ENCODE data around the gene AIPL1. TPM values are rescaled to one million over a fixed set of nuclear protein-coding genes. Genes with fewer than 3 reads are reported as not detected.

AIPL1 gene
- total and polyA plus RNA-seq, 2 experiments from 2014 or later: 0.17 to 0.24 TPM

DNA sequence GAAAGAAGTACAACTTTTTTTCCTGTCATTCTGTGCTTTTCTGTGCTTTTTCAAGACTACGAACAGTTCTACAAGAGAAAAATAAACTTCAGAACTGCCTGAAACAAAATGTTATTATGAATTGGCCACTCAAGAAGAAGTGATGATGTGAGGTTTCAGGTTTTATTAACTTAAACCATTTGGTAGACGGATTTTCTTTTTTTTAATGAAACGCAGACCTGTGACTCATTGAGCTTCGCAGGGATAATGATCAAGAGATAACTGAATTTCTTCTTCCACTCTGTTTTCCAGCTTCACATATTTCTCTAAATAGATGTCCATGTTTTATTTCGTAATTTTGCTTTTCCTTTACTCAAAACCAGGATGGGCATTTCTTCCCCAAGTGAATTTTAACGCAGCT, 32.7 kb downstream of the AIPL1 start (continued):
- TF ChIP-seq, protein P1, sequence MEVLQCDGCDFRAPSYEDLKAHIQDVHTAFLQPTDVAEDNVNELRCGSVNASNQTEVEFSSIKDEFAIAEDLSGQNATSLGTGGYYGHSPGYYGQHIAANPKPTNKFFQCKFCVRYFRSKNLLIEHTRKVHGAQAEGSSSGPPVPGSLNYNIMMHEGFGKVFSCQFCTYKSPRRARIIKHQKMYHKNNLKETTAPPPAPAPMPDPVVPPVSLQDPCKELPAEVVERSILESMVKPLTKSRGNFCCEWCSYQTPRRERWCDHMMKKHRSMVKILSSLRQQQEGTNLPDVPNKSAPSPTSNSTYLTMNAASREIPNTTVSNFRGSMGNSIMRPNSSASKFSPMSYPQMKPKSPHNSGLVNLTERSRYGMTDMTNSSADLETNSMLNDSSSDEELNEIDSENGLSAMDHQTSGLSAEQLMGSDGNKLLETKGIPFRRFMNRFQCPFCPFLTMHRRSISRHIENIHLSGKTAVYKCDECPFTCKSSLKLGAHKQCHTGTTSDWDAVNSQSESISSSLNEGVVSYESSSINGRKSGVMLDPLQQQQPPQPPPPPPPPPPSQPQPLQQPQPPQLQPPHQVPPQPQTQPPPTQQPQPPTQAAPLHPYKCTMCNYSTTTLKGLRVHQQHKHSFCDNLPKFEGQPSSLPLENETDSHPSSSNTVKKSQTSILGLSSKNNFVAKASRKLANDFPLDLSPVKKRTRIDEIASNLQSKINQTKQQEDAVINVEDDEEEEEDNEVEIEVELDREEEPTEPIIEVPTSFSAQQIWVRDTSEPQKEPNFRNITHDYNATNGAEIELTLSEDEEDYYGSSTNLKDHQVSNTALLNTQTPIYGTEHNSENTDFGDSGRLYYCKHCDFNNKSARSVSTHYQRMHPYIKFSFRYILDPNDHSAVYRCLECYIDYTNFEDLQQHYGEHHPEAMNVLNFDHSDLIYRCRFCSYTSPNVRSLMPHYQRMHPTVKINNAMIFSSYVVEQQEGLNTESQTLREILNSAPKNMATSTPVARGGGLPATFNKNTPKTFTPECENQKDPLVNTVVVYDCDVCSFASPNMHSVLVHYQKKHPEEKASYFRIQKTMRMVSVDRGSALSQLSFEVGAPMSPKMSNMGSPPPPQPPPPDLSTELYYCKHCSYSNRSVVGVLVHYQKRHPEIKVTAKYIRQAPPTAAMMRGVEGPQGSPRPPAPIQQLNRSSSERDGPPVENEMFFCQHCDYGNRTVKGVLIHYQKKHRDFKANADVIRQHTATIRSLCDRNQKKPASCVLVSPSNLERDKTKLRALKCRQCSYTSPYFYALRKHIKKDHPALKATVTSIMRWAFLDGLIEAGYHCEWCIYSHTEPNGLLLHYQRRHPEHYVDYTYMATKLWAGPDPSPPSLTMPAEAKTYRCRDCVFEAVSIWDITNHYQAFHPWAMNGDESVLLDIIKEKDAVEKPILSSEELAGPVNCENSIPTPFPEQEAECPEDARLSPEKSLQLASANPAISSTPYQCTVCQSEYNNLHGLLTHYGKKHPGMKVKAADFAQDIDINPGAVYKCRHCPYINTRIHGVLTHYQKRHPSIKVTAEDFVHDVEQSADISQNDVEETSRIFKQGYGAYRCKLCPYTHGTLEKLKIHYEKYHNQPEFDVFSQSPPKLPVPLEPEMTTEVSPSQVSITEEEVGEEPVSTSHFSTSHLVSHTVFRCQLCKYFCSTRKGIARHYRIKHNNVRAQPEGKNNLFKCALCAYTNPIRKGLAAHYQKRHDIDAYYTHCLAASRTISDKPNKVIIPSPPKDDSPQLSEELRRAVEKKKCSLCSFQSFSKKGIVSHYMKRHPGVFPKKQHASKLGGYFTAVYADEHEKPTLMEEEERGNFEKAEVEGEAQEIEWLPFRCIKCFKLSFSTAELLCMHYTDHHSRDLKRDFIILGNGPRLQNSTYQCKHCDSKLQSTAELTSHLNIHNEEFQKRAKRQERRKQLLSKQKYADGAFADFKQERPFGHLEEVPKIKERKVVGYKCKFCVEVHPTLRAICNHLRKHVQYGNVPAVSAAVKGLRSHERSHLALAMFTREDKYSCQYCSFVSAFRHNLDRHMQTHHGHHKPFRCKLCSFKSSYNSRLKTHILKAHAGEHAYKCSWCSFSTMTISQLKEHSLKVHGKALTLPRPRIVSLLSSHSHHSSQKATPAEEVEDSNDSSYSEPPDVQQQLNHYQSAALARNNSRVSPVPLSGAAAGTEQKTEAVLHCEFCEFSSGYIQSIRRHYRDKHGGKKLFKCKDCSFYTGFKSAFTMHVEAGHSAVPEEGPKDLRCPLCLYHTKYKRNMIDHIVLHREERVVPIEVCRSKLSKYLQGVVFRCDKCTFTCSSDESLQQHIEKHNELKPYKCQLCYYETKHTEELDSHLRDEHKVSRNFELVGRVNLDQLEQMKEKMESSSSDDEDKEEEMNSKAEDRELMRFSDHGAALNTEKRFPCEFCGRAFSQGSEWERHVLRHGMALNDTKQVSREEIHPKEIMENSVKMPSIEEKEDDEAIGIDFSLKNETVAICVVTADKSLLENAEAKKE (CRISPR knock-in tag; IDR thresholded peaks at IDR 0.05): no peak
- TF ChIP-seq, protein P2, sequence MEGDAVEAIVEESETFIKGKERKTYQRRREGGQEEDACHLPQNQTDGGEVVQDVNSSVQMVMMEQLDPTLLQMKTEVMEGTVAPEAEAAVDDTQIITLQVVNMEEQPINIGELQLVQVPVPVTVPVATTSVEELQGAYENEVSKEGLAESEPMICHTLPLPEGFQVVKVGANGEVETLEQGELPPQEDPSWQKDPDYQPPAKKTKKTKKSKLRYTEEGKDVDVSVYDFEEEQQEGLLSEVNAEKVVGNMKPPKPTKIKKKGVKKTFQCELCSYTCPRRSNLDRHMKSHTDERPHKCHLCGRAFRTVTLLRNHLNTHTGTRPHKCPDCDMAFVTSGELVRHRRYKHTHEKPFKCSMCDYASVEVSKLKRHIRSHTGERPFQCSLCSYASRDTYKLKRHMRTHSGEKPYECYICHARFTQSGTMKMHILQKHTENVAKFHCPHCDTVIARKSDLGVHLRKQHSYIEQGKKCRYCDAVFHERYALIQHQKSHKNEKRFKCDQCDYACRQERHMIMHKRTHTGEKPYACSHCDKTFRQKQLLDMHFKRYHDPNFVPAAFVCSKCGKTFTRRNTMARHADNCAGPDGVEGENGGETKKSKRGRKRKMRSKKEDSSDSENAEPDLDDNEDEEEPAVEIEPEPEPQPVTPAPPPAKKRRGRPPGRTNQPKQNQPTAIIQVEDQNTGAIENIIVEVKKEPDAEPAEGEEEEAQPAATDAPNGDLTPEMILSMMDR (conservative IDR thresholded peaks at IDR 0.05; ENCODE audit: low read depth in 2 of 2): no peak

DNA sequence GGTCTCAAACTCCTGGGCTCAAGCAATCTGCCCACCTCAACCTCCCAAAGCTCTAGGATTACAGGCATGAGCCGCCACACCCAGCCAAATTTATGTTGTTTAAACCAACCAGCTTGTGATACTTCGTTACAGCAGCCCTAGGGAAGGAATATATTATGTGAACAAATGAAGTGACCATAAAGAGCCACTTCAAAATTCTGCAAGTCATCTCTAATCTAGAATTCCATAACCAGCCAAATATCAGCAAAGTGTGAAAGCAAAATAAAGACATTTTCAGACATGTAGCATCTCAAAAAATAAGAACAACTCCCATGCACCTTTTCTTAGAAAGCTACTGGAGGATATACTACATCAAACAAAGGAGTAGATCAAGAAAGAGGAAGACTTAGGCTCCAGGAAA, 36.0 kb downstream of the AIPL1 start:
- Mint-ChIP-seq H3K36me3 (ENCODE audit: low read depth) (no peaks in the 10 kb centered on the region), H3K27me3 (ENCODE audit: insufficient read depth, low read depth, poor library complexity) (peaks cover 2% of the 10 kb centered on the region), H3K4me3 (no peak overlapping the region), H3K9me3 (peaks cover 5% of the 10 kb centered on the region; the same call in 2 of the 3 replicates), H3K4me1 (peaks cover 16% of the 10 kb centered on the region), H3K27ac (no peak overlapping the region)
- Histone ChIP-seq H3K4me1 (ENCODE audit: insufficient read depth) (peaks cover 5% of the 10 kb centered on the region; the same call in 1 of the 2 replicates), H3K27me3 (ENCODE audit: insufficient read depth) (no peaks in the 10 kb centered on the region), H4K20me1 (replicated peaks; ENCODE audit: insufficient read depth) (no peaks in the 10 kb centered on the region), H3F3A (replicated peaks; ENCODE audit: low read depth) (no peaks in the 10 kb centered on the region), H3K27ac (ENCODE audit: low read depth) (no peak overlapping the region), H3K79me2 (replicated peaks; ENCODE audit: insufficient read depth) (no peaks in the 10 kb centered on the region), H3K4me3 (no peak overlapping the region), H2AFZ (no peak overlapping the region), H3K9me2 (ENCODE audit: insufficient read depth) (no peaks in the 10 kb centered on the region), H3K36me3 (ENCODE audit: insufficient read depth) (no peaks in the 10 kb centered on the region), H3K4me2 (no peak overlapping the region)
- TF ChIP-seq NANOG (IDR thresholded peaks at IDR 0.05; ENCODE audit: borderline replicate concordance): no peak
- TF ChIP-seq EZH2phosphoT487 (IDR thresholded peaks at IDR 0.05; ENCODE audit: unreplicated experiment): no peak
- TF ChIP-seq STAT1 (IDR thresholded peaks at IDR 0.05; ENCODE audit: unreplicated experiment): no peak
- TF ChIP-seq, protein P1 (CRISPR knock-in tag; IDR thresholded peaks at IDR 0.05): no peak
- no peak for TF ChIP-seq JUNB (IDR thresholded peaks at IDR 0.05; ENCODE audit: unreplicated experiment)
- ATAC-seq (no peak), DNase-seq (ENCODE audit: low spot score) (no peak)
